Stromal cell of bone marrow (primary cell): ENCODE results near the gene SPTBN5.

Source experiments
- DNase-seq: peaks from one replicate; pipeline ENCODE4 v3.0.0-alpha.2; 2012; ENCODE audit warnings: low read depth

SPTBN5 gene

DNA sequence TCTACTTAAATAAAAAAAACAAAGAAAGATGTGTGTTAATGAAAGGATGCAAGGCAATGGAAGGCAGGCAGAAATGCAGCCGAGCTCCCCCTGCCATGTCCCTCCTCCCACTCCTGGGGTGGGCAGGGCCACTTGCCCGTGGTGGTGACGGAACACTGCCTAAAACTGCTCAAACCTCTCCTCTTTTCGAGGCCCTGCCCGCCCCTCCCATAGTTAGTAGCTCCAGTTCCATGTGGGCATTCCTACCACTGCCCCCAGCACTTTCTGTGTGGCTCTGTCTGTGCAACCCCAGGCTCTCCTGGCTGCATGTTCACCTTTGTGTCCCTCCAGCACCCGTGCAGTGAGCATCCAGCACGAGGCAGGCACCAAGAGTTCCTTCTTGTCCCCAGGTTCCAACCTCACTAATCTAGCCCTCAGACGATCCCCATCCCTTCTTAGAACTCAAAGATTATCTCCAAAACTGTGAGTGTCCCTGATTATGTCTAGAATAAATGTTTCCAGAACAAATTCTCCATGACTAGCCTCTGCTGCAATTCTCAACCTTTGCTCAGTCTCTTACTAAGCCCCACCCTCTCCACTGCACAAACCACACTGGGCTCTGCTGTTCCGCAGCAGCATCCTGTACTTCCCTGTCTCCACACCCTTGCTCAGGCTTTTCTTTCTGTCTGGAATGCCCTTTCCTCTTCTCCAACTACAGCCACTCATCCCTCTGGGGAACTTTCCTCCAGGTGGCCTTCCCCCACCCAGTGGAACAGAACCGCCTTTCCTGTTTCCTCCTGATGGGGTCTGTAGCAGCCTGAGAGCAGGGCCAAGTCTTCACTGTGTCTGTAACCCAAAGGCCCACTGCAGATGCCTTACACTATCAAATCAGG is 32.6 kb upstream of the SPTBN5 start:
- DNase-seq = no peak

DNA sequence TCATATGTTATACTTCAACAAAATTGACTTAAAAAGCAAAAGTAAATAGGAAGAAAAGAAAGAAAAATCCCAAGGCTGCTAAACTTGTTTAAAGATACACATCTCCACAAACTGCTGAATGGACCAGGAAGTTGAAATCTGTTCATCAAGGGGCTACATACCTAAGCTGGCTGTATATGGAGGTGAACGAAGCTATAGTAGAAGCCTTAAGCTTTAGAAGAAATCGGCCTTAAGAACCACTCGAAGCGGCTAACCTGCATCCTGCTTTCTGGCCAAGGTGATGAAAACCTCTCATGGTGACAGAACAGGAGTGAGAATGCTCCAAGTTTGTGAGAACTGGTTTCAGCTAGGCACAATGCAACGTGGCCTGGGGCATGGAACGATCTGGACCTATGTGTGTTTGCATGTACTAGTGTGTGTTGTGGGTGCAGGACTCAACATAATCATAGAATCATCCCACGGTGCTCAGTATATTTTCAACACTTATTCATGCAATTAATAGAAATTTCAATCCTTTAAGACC is 31.3 kb upstream of the SPTBN5 start:
- DNase-seq = no peak

DNA sequence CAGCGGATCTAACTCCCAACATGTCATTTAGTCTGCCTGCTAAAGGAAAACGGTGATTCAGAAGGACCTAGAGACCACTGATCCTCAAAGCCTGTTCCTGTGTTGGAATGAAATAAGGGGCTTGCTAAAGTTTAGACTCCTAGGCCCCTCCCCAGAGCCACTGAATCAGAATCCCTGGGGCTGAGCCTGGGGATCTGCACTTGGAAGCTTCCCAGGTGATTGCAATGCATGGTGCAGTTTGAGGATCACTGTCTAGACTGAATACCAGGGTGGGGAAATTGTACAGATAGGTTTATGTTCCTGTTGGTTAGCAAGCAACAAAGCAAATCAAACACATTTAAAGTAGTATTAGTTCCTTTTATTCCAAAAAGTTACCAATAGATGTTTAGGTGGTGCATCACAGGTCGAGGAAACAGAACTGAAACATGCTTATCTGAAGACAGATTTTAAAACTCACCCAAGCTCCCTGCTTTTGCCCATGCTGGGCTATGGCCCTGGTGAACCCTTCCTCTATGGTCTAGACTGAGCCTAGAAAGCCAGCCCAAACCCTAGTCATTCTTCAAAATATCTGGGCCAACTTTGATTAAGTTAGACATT is 29.6 kb upstream of the SPTBN5 start:
- no peak for DNase-seq

DNA sequence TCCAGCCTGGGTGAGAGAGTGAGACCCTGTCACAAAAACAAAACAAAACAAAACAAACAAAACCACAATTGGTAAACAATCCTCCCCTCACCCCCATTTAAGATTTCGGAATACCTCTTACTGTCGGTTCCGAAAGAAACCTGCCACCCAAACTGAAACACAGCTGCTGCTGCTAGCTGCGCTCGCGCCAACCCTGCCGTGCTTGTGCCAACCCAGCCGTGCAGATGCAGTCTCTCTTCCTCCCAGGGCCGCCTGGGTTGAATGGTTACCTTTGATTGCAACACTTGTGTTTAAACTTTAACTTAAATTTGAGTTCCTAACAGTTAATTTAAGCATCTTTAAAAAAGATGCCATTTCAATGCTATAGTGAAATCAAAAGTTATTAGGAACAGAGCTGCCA is 28.5 kb upstream of the SPTBN5 start:
- DNase-seq = no peak

DNA sequence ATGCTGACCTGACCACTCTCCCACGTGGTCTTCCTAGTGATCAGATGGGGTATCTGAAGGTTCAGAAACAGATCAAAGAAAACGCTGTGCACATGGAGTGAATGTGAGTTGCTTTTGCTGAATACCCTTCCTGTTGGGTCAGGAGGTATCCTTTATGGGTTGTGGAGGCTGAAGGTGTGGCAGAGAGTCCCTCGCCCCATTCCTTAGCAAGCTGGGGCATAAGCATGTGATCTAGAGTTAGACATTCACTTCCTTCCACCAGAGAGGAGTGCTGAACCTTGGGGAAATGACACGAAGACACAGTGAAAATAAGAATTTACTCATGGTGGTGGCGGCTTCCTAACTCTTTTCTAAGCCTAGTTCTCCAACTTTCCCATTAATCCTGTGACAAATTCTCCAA is 27.8 kb upstream of the SPTBN5 start:
- DNase-seq = no peak

DNA sequence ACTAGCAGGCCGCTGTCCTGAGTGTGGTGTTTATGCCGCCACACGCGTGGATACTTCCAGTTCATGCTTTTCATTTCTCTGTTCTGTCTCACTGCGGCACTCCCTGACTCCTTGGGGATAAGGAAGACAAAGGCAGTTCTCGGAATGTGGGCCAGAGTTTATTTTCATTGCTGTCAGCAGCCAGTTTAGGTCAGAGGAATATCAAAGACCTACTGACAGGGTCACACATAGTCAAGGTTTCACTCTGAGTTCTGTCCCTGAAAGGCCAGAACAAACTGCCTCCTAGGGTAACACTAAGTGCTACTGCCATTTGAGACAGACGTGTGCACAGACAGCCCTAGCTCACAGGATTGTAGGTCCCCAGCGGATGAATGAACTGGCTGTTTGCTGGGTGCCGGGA is 27.3 kb upstream of the SPTBN5 start:
- DNase-seq = no peak

DNA sequence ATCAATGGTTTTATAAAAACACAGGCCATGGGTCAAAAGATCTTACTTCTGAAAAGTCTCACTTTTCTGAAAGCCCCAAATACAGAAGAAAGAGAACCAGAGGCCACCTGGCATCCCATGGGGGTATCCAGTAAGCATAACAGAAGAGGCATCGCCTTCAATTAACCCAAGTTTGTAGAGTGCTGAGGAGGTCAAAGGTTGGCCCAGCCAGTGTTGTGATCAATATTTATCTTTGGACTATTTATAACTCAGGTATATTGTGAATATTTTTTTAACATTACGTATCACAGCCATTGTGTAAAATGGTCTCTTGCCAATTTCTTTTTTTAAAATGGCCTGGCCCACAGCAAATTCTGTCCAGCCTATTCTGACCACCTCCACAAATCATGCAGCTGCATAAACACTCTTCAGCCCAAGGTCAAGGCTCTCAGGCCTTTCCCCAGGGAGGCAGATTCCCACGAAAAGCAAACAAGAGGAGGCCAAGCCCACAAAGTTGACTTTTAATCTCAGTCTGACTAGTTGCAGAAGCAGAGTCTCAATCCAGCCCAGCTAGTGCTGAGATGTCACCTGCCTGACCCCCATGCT is 26.2 kb upstream of the SPTBN5 start:
- DNase-seq = peak; percentile 79

DNA sequence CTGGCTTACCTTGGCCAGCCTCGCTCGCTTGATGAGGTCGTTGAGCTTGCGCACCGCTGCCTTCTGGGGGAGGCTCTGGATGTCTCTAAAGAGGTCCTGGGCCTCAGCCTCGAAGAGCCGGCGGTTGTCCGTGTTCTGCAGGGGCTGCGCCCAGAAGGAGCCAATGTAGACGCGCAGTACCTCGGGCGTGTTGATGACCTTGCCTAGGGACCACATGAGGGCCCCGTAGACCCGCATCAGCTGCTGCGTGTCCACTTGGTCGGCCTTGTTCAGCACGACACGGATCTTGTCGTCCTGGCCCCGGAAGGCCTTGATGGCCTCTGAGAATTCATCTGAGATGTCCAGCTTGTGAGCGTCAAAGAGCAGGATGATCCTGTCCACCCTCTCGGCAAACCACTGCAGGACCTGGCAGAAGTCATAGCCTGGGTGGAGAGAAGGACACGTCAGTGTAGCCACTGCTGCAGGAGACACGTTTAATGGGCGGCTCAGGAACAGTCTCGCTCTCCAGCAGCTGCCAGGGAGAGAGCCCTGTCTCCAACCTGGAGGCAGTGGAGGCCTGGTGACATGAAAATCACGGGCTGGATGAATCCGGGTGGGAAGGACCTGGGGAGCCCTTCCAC is 25.5 kb upstream of the SPTBN5 start:
- no peak for DNase-seq

DNA sequence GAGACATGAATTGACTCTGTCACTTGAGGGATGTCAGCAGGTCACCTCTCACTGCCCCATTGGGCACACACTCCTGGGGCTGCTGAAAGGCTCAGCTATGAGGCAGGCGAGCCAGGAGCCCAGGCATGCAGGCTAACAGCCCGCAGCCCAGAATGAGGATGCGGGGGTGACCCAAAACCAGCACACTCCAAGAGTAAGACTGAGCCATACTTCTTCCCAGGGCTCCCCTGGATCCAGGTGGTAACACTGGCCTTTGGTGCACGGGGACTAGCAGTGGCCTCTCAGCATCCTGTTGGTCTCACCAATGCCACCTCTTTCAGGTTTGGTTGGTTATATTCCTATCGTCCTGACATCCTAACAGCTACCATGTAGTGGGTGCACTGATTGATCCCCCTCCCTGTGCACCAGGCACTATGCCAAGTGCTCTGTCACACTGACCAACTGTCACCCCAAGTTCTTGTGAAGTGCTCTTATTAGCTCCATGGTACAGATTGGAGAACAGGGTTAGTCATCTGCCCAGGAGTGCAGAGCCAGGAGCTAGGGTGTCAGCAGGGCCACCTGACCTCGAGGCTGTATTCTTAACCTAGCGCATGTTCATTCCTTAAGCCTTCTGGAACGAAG is 24.8 kb upstream of the SPTBN5 start:
- DNase-seq = no peak

DNA sequence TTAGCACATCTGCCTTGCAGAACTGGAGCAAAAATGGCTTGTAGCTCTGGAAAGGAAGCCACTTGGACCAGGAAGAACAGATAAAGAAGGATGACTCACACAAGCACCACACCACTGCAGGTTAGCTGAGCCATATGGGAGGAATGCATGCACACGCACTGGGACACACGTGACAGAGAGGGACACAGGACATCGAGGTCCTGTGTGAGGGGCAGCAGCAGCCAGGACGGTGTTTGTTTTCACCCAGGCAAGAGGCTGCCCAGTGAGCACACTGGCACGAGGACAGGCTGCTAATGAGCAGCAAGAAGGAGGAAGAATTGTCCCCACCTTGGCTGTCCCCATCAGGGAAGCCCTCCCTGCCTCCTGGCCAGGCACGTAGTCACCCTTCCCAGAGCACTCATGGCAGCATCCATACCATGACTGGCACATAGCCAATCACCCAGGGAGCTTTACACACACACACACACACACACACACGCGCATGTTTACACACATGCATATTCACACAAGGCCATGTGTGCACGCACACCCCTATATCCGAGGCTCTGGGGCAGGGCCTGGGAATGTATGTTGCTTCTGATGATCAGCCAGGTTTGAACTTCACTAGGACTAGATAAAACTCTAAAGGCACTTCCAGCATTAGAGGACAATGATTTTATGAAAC is 24.0 kb upstream of the SPTBN5 start:
- no peak for DNase-seq

DNA sequence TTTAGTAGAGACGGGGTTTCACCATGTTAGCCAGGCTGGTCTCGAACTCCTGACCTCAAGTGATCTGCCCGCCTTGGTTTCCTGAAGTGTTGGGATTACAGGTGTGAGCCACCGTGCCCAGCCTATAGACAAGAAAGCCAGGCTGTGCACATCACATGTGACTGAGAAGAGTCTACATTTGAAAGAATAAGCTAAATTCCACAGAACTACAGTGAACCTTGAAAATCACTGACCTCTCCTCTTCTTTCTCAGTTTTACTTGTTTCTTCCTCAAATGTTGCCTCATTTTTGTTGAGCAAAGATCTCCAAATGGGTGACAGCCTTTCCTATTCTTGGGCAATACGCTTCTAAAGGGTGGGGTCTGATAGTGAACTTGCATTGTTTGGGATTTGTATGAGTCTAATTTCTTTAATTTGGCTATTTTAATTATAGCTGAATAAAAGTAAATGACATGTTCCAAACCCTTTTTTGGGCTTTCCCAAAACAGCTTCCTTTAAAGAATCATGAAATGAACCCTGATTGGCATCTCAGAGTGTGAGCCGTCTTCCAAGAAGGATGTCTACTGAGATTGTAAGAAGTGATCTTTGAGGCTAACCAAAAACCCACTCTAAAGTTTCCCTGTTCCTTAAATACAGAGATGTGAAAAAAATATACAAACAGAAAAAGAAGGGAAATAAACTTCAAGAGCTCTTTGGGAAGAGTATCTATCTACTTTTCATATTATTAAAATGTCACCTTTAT is 21.6 kb upstream of the SPTBN5 start:
- no peak for DNase-seq

DNA sequence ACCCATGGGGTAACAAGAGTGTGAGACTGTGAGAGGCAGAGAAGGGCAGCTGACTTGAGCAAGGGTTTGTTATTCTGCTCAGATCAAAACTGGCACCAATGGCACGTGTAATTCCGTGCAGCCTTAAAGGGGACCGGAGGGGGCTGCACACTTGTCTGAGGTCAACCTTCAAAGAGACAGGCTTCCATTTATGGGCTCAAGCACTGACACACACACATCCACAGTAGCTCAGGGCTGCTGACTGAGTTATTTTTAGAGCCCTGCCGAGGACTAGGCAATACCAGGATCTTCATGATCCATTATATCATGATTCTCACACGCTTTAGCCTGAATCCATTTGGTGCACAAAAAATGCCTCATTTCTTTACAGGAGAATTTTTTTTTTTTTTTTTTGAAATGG is 20.6 kb upstream of the SPTBN5 start:
- no peak for DNase-seq

DNA sequence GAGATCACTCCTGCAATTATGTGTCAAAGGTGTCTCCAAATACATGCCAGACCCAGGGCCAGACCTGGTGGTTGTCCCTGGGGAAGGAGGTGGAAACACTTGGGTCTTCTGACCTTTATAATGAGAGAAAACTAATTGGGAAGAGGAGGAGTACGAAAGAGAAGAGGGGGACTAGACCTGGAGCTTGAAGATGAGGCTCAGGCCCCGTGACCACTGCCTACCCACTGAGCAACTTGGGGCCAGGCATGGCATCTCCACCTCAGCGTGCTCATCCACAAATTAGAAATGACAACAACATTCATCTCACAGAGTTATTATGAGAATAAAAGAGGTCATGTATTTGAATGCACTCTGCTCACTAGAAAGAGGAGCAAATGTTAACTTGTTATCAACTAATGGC is 19.4 kb upstream of the SPTBN5 start:
- no peak for DNase-seq

DNA sequence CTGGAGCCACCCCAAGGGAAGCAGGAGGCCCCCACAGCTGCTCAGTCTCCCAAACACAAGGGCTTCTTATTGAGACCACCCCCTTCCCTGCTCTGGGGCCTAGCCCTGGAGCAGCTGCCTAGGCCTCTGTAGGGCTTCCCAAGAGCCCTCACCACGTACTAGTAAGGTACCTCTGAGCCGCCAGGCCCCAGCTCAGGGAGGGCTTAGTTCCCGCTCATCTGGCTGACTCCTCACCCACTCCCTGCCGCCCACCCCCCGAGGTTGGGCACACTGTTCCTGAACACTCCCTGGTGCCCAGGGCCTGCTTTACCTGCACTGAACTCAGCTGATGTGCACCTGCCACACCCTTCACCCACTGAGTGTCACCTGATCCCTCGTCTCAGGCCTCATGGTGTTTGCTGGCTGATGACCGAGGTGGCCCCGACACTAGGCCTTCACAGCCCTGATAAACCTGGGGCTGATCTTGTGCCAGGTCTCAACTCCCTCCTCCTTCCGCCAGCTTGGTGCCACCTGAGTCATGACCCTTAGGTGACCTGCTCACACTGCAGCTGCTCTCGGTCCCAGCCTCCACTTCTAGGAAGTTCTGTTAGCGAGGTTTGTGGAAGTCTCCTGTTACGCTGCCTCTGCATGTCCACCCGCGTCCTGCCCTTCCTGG is 18.0 kb upstream of the SPTBN5 start:
- DNase-seq = no peak

DNA sequence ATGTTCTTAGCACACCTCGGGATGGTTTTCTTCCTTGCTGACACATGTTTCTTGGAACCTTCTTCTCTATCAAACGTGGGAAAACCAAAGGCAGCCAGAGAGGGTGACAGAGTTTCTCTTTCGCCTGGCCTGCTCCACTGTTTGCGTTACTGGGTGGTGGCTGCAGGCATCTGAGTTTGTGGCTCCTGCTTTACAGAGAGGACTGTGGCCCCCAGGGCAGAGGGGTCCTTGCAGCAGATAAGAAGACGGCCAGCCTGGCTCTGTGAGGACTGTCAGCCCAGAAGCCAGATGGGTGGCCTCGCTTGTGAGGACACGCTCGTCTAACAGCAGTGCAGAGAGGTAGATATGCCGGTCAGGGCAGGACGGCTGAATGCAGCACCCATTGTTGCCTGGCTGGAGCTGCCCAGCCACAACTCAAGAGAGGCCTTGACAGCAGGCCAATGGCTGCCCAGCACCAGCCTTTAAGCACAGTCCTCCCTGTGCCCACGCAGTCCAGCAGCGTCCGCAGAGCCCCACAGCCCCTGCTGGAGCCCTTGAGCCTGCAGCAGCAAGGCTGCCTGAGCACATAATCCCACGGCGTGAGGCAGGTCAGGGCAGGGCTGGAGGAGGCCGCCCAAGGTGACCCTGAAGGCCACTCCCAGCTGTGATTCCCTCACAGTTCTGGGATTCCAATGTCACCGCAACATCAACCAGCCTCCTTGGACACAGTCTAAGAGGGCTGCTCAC is 15.0 kb upstream of the SPTBN5 start:
- no peak for DNase-seq

DNA sequence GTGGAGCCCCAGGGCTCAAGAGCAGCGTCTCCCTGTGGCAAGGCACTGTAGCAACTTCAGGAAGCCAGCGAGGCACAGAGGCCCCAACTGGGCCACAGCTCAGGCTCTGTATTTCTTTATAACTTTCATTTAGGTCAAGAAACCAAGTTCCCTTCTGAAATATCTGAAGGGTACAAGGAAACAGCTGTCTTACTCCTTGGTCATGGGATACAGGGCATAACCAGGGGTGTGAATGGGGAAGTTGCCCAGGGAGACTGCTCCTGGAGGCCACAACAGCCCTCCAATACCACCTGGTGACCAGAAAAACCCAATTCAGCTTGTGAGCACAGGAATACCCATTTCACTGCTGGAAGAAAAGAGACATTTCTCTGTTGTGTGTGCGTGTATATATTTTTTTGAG is 13.3 kb upstream of the SPTBN5 start:
- DNase-seq = no peak

DNA sequence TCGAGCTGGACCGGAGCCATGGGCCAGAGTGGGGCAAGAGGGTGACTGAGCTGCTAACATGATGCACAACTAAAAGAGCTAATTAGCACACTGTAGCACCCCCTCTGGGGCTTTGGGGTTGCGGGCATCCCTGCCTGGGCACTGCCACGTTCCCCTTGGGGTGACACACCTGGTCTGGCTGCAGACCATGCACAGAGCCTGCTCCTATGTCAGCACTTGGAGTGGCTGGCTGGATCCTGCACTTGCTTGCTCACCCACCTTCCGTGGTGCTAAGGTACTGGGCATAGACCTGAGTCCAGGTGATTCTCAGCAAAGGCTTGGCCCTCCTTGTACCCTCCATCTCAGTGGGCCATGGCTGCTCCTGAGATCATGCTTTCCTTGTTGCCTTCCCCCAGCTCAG is 12.8 kb upstream of the SPTBN5 start:
- no peak for DNase-seq

DNA sequence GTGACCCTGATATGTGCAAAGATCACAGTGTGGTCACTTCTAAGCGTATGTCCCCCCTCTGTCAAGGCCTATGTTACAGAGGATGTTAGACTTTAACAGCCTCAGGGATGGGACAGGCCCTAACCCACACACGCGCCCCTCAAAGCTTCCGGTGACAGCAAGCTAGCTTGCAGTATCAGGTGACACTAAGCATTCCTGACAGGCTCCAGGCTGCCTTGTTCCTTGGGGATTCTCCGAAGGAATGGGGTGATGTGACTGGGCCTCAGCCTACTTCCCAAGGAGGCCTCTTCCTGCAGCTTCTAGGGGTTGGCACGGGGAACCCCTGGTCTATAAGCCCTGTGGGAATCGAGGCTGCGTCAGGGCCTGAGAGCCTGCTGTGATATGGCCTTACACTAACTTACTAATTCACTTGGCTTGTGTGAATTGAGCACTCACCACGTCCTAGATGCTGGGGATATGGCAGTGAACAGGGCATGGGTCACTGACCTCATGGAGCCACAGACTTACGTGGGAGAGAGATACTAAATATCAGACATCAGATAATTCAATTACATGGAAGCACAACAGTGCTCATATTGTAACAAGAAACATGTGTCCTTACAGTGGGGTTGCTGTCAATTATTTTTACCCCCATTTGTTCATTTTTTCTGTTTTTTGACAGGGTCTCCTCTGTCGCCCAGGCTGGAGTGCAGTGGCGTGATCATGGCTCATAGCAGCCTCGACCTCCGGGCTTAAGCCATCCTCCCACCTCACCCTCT is 11.4 kb upstream of the SPTBN5 start:
- no peak for DNase-seq

DNA sequence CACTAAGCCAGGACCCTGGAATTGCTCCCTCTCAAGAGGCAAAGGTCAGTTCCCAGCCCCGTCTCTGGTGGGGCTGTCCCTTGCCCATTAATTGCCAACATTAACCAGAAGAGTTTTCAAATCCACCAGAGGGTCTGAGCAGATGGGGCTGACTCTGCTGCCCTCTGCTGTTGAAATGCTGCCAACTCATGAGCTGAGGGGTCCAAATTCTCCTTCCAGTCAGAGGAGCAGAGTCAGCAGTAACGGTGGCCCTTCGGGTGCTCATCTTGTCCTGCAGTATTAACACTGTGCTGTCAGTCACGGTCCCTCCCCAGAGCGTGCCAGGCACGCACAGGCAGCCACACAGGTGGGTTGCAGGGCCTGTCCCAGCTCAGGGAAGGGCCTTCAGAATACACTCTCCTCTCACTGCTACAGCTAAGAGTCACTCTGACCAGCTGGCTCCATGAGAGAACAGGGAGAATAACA is 10.7 kb upstream of the SPTBN5 start:
- DNase-seq = peak; percentile 18
